IPS DF 4.7 (cell line): Measurements from ENCODE around the gene PPIL3.

ENCODE experiments used
- DNase-seq: peaks from one replicate; pipeline ENCODE4 v3.0.0-alpha.2; 2013; ENCODE audit warnings: low spot score; ENCODE audit errors: extremely low read depth

The PPIL3 gene

GRCh38 chr2:200861617-200862155, 27.2 kb downstream of the PPIL3 start:
- DNase-seq, result no peak

DNA sequence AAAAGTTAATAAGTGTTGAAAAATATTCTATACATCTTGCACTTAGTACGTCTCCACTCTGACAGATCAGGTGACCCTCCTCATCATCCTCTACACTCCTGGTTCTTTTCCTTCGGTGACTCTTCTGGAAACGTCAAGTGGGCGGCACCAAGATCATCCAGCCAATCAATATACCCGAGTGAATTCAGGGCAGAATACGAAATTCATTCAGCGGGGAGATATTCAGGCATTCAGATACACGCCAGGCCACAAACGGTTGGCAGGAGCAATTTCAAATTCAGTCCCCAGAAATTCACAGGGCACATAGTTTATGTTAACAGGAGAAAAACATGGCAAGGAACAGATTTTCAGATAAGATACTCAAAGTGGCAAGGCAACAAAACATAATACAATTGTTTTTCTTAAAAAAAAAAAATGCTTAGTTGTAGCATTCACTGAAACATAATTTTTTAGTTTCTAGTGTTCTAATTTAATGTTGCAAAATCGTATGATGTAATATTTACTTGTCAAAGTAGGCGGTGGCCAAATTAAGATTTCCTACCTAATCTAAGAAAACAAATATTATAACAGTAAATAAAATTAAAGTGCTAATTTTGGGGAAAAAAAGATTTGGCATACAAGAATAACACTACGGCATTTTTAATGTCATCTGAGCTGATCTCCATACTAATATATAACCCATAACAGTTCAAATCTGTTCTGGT, 28.6 kb downstream of the PPIL3 start:
- no peak for DNase-seq

DNA sequence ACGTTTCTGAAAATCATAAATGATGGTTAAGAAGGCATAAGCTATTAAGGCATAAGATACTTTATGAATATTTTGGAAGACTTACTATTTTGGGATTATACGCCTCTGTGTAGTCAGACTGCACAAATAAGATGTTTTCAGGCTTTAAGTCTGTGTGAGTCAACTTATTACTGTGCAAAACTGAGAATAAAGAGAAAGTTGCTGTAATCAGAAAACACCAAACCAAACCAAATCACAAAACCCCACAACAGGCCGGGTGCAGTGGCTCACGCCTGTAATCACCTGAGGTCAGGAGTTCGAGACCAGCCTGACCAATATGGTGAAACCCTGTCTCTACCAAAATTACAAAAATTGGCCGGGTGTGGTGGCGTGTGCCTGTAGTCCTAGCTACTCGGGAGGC, 32.1 kb downstream of the PPIL3 start:
- DNase-seq, result no peak

DNA sequence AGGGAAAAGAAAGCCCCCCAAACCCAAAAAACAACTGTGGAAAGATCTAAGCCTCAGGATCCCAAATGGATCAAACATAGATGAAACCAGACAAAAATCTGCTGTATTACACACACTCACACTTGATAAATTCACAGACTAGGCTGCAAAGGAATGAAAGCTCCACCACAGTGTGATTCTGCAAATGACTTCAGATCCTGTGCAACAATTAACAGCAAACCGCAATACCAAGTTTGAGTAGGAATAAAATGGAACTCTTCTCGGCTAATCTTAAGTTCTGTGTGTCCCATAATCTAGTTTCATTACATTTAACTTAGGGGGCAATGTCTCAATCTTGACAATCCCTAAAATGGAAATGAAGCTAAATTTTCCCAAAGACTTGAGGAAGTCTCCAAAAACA, 36.3 kb downstream of the PPIL3 start:
- no peak for DNase-seq

DNA sequence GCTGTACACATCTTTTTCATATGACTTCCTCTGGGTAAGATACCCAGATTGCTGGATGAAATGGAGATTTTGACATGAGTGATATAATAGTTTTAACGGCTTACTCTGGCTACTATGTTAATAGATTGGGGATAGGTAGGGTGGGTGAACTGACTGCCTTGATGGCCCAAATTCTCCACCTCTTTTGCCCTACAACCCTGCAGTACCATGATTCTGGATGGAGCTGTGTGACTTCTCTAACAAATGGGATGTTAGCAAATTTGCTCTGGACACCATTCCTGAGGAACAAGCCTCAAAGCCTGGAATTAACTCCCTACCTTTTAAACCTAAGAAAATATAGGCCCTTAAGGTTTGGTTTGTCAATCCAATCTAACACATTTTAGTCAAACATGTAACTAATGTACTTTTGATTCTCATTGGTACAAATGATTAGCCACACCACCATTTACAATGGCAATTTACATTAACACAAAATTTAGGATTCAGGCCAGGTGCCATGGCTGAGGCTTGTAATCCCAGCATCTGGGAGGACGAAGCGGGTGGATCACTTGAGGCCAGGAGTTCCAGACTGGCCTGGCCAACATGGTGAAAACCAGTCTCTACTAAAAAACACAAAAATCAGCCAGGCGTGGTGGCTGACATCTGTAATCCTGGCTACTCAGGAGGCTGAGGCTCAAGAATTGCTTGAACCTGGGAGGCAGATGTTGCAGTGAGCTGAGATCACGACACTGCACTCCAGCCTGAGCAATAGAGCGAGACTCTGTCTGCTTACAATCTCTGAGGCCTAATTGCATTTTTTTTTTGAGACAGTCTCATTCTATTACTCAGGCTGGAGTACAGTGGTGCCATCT, 37.3 kb downstream of the PPIL3 start:
- no peak for DNase-seq

DNA sequence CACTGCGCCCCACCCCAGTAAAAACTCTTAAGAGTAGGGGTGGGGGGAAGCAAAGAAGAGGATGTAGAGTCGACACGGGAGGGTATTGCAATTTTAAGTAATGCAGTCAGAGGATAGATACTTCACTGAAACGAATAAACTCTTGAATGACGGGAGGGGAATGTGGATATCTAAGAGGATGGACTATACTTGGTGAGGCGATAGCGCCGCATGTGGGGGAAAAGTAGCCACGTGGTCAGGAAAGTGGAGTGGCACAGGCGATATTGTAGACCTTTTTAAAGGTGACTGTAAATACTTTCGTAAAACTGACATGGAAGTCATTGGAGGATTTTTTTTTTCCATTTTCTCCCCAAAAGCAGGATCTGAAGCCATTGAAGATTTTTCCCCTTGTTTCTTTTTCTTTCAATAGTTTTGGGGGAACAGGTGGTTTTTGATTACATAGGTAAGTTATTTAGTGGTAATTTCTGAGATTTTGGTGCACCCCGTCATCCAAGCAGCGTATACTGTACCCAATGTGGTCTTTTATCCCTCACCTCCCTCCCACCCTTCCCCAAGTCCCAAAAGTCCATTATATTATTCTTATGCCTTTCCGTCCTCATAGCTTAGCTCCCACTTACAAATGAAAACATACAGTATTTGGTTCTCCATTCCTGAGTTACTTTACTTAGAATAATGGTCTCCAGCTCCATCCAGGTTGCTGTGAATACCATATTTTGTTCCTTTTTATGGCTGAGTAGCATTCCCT, 38.2 kb downstream of the PPIL3 start:
- DNase-seq, result no peak

GRCh38 chr2:200847939-200848338, 40.9 kb downstream of the PPIL3 start:
- no peak for DNase-seq

DNA sequence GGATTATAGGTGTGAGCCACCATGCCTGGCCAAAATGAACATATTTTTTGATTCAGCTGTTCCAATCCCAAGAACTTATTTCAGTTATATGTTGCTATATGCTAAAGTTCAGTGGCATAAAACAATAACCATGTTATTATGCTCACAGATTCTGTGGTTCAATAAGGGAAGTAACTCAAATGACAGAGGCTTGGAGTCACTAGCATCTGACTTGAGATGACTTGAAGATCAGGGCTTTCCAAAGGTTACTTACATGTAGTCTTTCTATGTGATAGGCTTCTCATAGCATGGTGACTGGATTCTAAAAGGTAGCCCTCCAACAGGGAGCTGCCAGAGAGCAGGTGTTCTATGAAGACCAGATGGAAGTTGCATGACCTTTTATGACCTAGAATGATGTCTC, 41.6 kb downstream of the PPIL3 start:
- no peak for DNase-seq

DNA sequence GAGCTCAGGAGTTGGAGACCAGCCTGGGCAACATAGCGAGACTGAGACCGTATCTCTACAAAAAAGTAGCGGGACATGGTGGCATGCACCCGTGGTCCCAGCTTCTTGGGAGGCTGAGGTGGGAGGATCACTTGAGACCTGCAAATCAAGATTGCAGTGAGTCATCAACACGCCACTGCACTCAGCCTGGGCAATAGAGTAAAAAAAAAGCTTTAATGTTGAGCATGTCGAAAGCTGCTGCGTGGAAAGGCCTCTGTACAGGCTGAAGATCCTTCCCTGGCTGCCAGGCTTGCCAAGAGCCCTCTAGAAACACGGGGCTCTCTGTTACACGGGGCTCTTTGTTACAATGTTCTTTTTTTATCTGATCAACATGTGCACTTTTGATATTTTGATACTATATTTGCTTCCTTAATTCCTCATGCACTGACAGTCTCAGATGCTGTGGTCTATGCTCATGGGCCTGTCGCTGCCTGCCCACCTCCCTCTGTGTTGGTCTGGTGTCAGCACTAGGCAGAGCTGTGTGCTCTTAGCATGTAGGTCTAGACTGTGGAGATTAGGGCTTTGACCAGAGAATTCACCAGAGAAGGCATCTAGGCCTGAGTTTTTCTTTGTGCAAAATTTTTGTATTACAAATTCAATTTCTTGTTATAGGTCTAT, 43.1 kb downstream of the PPIL3 start:
- DNase-seq, result no peak

- DNase-seq, result no peak
Measured at GRCh38 chr2:200845194-200845593, 43.7 kb downstream of the PPIL3 start.

- DNase-seq, result no peak
Measured at GRCh38 chr2:200843993-200844948, 44.6 kb downstream of the PPIL3 start.

DNA sequence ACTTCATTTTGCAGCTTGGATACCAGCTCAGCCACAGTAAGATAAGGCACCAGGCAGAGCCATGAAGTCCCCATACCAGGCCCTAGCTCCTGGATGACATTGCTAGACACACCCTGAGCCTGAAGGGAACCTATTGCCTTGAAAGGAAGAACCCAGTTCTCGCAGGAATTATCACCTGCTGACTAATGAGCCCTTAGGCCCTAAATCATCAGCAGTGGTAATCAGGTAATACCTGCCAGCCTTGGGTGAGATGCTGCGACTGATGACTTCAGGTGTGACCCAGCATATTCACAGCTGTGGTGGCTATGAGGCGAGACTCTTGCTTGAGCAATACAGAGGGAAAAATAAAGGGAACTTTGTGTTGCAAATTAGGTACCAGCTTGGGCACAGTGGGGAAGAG, 49.4 kb downstream of the PPIL3 start:
- DNase-seq, result no peak

DNA sequence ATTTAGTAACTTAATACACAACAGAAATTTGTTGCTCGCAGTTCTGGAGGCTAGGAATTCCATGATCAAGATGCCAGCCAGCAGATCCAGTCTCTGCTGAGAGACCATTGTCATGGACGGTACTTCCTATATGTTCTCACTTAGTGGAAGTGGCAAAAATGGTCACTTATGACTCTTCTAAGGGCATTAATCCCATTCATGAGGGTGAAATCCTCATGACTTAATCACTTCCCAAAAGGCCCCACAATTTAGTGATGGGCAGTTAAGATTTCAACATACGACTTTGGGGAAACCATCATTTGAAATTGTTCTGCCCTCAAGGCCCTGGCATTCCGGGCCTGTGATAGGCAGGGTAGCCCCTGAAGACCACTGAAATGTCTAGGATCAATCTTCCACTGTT, 54.2 kb downstream of the PPIL3 start:
- no peak for DNase-seq

- no peak for DNase-seq
Measured at GRCh38 chr2:200829258-200829655, 59.6 kb downstream of the PPIL3 start.

DNA sequence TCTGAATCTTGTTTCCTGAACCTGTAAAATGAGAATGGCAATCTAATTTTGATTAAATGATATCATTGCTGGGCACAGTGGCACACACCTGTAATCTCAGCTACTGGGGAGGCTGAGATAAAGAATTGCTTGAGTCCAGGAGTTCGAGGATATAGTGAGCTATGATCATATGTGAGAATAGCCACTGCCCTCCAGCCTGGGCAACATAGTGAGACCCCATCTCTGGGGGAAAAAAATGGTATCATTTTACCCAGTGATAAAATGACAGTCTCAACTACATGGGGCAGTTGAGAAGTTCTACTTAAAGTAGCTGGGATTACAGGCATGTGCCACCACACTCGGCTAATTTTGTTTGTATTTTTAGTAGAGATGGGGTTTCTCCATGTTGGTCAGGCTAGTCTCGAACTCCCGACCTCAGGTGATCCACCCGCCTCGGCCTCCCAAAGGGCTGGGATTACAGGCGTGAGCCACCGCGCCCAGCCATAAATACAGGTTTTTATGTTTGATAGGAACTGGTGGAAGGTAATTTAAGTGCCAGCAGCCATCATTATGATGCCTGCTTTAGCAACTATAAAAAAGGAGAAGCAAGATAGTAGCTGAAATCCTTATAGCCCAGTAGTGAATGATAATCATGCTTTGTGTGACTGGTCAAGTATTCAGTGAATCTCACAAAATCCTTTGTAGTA, 60.2 kb downstream of the PPIL3 start:
- DNase-seq, result no peak

DNA sequence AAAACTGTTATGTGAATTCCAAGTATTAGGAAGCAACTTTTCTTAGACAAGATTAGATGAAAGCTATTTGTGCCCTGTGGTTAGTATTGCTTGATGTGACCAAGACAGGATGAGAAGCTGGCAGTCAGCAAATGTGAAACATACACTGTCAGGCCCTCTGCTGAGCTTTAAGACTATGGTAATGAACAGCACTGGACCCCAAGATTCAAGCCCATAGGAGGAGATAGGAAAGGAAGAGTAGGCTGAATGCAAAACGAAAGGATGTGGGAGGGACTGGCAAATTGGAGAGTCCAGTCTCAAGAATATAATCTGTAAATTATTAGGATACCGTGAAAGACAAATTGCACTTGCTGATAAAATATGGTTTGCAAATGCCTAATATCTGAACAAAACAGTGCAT, 60.8 kb downstream of the PPIL3 start:
- DNase-seq, result no peak

DNA sequence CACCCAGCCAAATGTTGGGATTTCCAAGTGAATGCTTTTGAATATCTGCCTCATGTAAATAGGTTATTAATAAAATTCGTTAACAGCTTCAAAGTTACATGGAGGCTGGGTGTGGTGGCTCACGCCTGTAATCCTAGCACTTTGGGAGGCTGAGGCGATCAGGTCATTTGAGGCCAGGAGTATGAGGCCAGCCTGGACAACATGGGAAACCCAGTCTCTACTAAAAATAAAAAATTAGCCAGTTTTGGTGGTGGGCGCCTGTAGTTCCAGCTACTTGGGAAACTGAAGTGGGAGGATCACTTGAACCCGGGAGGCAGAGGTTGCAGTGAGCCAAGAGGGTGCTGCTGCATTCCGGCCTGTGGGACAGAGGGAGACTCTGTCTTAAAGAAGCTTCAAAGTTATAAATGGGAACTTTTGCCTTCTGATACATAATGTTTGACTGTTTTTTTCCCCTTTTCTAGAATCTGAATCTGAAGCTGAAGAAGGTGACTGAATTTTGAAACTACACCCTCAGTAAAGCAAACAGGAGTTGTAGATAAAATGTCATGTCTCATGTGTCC, 67.1 kb downstream of the PPIL3 start:
- no peak for DNase-seq
